Stimulated activated CD8-positive, alpha-beta memory T cell treated with anti-CD3 and anti-CD28 coated beads, Interleukin-4, amount 100 ng/mL, for 1 hour (primary cell): Measurements from ENCODE around the gene CAMK2A.

Experiments
- DNase-seq, 2 donors: peaks; one replicate each; pipeline ENCODE4 v3.0.0-alpha.2; 2020; ENCODE audit warnings: low read depth in 2 of 2, low spot score in 1 of 2

Gene CAMK2A

DNA sequence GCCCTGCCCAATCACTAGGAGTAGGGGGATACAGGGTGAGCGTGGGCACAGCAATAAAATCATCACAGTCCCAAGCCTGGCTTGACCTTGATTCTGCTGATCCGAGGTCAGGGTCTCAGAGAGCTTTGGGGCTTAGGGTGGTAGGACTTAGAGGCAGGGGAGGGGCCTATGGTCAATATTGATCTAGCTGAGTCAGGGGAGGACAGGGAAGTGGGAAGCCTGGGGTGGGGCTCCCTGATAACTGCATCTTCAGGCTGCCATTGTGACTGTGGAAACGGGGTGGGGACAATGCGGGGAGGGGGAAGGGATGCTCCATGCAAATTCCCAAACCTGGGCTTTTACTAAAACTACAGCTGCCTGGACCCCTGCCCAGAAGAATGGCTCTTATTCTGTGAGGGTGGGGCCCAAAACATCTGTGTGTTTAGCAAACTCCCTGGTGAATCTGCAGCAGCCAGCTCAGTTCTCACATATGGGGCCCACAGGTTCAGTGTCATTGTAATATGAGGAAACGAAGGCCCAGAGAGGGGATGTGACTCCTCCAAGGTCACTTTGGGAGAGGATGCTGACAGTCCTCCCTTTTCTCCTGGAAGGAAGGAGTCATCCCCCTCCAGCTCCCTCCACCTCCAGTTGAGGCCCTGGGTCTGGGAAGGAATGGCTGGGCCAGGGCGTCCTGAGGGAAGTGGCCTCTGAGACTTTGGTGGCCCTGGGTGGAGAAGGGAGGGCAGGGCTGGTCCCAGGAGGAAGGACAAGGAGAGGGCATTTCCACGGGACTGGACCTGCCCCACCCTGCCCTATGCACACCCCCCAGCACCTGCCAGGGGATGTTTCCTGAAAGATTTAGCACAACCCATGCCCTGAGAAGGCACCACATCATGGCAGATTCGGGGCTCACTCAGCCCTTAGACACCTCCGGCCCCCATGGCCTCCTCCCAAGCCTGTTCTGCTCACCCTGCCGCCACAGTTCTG, 73.3 kb downstream of the CAMK2A start:
- no peak for DNase-seq

DNA sequence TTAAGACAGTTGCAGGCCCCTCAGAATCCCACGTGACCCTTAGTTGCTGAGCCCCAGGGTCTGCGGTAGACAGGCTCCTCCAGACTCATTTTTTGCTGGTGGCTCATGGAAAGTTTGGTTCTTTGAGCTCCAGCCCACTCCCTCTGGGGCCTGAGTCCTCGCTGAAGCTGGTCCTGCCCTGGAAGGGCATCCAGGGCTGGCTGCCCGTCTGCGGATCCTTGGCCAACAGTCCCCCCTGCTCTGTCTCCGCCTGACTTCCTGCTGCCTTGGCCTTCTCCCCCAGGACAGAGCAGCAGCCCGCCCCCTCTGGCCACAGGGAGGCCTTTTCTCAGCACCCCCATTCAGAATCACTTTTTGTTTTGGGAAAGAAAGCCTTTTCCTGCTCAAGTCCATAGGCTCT, 75.3 kb downstream of the CAMK2A start:
- no peak for DNase-seq

DNA sequence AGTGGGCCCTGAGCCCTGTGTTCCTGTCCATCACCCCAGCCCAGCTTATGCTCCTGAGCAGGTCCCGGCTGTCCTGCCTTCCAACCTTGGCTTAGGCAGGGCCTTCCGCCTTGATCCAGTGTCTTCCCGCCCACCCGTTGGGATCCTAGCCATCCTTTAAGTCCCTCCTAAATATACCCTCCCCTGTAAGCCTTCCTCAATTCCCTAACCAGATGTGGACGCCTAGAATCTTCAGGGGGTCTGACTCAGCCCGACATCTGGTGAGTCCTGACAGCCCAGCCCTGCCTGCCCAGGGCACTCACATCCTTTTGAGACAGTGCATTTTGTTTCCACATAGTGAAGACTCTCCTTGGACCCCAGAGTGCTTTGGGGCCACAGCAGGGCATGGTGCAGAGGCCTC, 76.0 kb downstream of the CAMK2A start:
- no peak for DNase-seq

DNA sequence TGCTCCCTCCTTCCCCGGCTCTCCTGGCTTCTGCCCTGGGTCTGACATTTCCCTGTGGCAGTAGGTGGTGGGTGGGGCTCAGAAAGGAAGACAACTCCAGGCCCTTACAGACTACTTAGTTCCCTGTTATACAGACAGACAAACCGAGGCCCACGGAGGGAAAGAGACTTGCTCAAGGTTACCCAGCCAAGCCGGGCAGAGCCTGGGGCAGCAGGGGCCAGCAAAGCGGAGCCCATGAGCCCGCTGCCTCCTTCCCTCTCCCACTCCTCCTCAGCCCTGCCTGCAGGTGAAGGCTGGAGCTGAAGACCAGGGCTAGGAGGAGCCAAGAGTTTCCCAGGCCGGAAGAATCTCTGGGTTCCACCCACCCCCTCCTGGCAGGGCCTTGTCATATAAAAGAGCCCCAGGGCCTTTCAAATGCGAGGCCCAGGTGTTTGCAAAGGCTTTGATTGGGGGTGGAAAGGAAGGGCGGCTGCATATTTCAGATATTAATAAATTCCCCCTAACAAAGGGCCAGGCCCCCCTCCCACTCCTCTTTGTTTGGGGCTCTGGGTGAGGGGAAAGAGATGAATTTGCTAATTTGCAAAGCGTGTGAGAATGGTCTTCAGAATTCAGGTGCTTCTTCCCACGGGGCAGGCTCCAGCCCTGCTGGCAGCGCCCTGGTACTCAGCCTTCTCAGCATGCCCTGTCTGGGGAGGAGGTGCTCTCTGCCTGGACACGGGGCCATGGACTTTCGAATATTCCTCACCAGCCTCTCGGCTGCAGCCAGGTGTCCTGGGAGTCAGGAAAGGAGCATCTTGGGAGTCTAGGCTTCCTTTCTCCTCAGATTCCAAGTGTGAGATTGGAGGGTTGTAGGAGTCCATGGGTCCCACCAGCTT, 78.2 kb downstream of the CAMK2A start:
- no peak for DNase-seq

DNA sequence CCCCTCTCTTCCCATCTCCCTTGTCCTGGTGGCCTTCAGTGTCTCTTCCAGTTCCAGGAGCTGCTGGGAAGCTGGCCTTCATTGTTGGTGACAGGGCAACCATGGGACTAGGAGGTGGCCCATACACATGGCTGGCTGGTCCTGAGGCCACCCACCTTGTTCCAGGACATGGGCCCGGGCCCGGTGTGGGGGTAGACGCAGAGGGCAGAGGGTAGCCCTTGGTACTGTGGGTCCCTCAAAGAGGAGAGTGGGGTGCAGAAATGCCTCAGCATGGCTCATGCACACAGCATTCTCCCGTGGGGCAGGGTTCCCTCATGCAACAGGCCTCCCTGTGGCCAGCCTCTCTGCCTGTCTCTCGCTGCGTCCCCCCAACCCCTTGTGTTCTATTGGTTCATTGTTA, 78.9 kb downstream of the CAMK2A start:
- DNase-seq = no peak

DNA sequence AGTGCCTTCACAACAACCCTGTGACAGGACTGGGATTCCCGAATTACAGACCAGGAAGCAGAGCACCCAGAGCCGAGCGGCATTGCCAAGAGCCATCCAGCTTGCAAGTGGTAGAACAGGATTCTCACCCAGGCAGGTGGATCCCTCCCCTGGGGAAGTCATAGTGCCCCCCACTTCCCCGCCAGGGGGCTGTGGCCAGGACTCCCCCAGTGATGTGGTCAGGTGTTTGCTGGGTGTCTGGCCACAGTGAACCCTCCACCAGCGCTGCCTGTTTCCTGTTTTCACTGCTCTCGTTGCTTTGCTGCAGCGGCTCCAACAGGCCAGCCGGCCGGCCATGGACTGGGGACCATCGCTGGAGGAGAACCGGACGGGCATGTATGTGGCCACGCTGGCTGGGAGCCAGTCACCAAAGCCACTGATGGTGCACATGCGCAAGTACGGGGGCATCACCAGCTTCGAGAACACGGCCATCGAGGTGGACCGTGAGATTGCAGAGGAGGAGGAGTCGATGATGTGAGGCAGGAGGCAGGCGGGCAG, 80.4 kb downstream of the CAMK2A start:
- DNase-seq = no peak

DNA sequence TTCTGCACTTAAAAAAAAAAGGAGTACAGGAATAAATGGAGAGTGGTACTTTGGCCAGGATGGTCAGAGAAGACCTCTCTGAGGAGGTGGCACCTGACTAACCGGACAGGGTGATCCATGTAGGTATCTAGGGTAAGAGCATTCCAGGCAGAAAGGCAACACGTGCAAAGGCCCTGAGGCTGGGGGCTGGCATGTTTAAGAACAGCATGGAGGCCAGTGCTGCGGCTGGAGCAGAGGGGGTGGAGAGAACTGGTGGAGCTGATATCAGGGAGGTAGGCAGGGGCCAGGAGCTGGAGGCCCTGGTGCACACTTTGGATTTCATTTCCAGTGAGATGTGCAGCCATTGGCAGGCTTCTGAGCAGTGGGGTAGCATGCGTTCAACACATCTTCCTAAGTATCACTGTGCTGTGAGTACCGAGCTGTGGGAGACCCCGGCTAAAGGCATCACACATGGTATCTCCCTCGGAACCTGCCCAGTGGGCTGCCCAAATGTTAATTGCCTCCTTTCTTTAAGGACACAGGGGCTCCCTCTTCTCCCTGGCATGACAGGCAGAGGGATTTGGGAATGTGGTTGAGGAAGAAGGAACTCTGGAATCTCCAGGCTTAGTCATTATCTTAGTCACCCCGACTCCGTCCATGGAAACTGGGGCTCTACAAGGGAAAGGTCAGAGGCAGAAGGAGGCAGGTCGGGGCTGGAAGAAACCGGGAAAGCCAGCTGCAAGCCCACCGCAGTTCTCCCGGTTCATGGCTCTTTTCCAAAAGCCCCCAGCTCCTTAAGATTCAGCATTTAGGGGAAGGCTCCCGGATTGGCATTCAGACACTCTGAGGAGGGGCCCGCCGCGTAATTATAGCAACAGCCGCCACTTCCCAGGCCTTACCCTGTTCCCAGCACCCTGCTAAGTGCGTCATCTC, 81.1 kb downstream of the CAMK2A start:
- DNase-seq = no peak

DNA sequence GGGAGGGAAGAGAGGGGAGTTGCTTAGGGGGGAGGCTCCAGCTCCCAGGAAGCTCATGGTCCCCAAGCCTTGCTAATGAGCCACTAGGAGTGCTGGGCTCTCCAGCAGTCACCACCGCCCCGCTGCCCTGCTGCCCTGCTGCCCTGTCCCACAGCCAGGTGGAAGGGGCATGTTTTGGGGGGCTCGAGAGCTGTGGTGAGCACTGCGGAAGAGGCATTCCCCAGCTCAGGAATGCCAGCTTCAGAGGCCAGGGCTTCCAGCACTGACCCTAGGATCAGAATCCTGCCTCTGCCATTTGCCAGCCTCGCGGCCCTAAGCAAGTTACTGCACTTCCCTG, 82.8 kb downstream of the CAMK2A start:
- no peak for DNase-seq

DNA sequence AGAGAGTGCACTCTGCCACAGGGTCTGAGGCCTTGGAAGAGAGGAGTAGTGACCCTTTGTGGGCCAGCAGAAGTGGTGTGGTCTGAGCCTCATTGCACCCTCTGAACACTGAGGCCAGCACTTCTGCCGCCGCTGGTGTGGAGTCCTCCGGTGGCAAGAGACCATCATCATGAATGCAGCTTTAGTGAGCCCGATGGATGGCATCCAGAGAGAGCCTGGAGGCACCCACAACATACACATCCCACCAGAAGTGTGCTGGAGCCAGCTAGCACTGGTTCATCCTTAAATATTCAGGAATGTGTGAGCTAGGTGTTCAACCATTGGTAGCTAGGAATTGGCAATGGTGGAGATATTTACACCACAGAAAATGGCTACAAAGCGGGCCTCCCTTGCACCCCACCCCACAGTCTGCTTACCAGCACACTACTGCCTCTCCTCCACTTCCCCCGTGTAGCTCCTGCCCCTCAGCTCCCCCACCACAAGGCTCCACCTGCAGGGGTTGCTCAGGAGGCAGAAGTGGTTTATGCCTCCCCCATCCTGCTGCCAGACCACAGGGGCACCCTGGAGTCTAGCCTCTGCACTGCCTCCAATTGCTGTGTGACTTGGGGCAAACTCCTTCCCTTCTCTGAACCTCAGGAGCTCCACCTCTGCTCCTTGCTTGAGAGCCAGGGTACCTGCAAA, 83.3 kb downstream of the CAMK2A start:
- no peak for DNase-seq

DNA sequence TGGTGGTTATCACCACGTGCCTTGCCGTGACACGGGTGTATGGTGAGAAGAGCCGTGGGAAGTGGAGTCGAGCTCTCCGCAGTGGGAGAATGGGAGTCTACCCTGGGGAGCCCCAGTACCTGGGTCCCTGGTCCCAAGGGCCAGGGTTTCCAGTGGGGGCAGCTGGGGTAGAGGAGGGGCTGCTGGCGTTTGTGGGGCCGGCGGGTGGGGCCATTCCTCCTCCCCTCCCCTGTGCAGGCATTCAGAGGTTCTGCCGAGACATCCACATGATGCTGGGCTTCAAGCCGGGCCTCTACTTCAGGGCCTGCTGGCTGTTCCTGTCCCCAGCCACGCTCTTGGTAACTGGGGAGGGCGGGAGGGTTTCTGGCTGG, 85.0 kb downstream of the CAMK2A start:
- no peak for DNase-seq

DNA sequence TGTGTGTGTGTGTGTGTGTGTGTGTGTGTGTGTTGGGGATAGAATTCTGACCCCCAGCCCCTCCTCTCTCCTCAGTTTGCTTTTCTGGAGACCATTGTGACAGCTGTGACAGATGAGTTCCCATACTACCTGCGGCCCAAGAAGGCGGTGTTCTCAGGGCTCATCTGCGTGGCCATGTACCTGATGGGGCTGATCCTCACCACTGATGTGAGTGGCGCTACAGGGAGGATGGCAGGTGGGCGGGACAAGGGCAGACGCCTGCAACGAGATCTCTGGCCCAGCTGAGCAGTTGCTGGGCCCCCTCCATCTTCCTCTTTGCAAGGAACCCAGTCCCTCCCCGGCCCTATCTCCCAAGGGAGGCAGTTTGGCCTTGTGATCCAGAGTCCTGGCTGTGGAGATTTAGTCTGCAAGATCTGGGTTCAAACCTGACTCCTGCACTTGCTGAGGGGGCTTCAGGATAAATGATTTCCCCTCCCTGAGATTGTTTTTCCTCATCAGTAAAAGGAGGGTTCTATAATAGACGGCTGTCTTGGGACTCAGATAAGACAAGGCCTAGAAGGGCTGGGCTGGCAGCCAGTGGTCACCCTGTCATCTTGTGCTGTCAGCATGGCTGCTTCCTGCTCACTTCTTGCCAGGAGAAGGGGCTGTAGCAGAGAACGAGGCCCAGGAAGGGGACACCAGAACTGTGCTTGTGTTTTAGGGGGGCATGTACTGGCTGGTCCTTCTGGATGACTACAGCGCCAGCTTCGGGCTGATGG, 85.6 kb downstream of the CAMK2A start:
- no peak for DNase-seq

DNA sequence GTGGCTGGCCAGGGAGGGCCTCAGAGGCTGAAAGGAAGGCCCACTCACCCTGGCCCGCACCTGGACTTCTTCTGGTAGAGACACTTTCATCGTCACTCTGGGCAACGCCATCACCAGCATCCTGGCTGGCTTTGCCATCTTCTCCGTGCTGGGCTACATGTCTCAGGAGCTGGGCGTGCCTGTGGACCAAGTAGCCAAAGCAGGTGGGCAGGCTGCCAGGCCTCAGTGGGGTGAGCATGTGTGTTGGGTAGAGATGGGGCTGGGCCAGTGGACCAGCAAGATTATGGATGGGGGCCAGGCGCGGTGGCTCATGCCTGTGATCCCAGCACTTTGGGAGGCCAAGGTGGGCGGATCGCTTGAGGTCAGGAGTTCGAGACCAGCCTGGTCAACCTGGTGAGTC, 87.1 kb downstream of the CAMK2A start:
- DNase-seq = no peak

DNA sequence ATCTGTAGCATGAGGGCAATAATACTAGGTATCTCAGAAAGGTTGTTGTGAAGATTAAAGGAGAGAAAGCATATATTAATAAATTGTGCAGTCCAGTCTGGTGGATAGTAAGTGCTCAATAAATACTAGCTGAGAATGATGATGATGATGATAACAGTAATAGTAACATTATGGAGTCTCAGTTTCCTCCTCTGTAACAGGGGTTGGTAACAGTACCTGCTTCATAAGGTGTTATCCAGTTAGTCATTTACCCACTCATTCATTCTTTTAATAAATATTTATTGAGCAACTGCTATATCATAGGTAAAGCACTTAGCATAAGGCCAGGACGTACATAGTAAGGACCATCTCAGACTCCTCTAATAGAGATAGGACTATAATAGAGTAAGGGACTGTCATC, 92.1 kb downstream of the CAMK2A start:
- DNase-seq = no peak

DNA sequence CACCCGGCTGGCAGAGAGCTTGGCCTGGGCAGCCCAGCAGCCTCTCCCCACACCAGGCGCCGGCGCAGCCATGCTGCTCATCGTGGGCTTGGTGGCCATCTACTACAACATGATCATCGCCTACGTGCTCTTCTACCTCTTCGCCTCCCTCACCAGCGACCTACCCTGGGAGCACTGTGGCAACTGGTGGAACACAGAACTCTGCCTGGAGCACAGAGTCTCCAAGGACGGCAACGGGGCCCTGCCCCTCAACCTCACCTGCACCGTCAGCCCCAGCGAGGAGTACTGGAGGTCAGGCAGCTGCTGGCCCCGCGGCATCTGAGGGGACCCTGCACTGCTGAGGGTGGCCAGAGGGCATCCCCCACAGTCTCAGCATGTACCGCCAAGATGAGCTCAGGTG, 92.6 kb downstream of the CAMK2A start:
- DNase-seq = no peak

DNA sequence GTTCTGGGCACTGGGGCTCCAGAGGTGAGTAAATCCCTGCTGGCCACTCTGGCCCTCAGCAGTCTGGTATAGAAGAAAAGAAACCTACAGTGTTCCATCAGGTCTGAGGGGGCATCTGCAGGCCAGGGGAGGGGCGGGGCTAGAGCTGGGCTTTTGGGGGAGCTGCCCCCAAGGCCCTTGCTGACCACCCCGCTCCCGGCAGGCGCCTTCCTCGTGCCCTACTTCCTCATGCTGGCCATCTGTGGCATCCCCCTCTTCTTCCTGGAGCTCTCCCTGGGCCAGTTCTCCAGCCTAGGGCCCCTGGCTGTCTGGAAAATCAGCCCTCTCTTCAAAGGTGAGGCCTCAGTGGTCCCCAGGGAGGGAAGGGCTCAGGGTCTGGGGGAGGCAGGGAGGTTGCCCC, 93.1 kb downstream of the CAMK2A start:
- no peak for DNase-seq

DNA sequence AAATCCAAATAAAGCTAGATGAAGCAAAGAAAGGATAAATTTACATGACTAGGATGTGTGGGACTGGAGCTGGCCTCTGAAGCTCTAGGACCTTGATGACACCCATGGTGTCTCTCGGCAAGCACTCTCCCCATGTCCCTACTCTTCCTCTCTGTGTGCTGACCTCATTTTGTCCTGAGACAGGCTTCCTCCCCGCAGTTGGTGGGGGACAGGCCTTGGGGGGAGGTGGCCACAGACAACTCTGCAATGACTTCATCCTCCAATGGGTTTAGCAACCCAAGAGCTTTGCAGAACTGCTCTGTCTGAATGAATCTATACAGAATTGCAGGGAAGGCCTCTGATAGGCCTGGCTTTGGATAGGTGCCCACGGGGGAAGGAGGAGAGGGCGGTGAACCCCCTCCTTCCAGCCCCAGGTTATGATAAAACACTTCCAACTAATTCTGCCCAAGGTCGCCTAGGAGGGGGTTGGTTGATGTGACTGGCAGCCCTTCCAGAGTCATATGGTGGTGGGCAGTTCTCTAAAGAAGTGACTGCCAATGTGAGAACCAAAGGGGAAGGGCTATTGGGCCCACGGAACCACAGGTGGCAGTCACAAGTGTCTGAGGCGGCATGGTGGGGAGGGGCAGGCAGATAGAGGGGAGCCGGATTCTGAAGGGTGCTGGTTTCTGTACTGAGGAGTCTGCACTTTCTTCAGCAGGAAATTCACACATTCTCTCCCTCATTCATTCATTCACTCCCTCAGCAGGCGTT, 93.7 kb downstream of the CAMK2A start:
- DNase-seq = no peak

DNA sequence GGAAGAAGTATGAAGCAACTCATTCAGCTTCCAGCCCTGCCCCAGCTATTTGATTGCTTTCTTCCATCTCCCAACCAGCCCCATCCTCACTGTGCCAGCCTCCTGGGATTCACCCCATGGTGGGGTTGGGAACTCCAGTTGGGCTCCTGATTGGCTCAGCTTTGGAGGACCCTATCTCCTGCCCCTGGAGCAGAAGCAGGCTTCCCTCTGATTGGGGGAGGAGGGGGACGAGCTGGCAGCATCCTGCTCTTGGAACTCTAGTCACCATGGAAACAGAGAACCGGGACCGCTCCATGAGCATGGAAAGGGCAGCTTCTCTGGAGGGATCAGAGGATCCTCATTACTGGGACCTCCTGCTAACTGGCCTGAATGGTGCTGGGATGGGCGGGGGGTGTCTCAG, 97.1 kb downstream of the CAMK2A start:
- DNase-seq = no peak

DNA sequence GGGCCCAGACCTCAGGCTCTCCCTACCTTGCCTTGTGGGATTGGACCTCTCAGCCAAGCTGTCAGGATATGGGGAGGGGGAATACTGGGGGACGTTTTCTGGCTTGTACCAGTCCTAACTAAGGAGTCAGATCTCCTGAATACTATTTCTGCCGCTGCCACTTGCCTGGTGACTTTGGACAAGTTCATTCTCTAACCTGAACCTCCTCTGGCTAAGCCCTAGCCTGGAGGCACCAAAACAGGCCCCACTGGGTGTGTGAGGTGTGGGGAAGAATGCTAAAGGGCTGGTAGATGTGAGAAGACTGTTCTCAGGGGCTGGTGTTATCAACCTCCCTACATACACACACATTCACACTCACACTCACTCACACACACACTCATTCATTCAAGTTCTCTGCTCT, 98.6 kb downstream of the CAMK2A start:
- DNase-seq = no peak

DNA sequence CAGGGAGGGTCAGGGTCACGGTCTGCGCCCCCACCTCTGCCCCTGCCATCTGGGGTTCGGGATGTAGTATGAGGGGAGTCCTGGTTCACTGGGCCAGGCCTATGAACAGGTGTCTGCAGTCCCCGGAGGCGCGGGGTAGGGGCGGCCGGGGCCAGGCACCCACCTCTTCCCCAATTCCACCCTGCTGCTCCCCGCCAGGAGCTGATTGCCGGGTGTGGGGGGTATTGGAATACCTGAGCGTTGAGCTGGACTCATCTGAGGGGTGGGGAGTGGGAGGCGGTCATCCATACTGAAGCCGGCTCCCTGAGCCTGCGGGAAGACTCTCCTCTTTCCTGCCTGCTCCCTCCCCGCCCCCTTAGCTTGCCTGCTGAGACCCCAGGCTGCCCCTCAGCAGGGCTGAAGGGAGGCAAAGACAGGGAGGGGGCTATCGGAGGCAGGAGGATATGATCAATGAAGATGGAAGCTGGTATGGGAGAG, 99.0 kb downstream of the CAMK2A start:
- DNase-seq = no peak
